ENCODE data around the gene SMARCA2. TPM values are rescaled to one million over a fixed set of nuclear protein-coding genes. Genes with fewer than 3 reads are reported as not detected.
A peak's percentile ranks its signal among the peaks of the same experiment; 100 is the strongest.

Gene SMARCA2
- total RNA-seq, 1 donor from 2014 or later: 31.6 TPM

DNA sequence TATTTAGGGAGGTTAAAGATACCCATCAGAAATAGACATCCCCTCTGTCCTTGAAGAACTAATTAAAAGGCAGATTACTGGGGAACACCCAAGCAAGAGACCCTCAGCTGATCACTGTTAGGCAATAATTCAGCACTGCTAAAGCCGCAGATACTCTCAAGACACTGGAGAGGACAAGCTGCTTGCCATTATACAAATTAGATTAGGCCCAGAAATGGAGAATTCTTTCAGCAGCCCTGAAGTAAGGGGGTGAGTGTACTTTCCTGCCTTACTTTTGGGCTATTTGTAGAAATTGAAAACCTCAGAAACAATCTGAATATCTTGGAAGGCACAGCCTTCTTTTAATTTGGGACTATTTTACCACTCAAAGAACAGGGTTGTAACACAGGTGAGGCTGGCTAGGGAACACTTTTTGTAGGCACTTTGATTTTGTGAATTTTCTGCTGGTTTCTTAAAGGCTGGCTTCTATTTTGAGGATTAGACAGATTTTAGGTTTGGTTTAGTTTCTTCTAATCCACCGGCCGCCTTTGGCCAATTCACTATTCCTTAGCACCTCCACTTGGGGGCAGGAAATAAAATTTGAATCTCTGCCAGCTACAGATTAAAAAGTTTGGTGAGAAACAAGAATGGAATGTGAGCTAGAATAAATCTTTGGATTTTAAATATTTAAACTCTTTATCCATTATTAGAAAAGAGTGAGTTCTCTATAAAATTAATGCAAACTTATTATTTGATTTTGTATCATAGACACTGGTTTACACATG, 106.0 kb downstream of the SMARCA2 start:
- H3K4me3 ChIP-seq (ENCODE audit: low read depth, low read length): no peak overlapping the region
- no peak for DNase-seq (ENCODE audit: low read depth)
- TF ChIP-seq, protein P1, sequence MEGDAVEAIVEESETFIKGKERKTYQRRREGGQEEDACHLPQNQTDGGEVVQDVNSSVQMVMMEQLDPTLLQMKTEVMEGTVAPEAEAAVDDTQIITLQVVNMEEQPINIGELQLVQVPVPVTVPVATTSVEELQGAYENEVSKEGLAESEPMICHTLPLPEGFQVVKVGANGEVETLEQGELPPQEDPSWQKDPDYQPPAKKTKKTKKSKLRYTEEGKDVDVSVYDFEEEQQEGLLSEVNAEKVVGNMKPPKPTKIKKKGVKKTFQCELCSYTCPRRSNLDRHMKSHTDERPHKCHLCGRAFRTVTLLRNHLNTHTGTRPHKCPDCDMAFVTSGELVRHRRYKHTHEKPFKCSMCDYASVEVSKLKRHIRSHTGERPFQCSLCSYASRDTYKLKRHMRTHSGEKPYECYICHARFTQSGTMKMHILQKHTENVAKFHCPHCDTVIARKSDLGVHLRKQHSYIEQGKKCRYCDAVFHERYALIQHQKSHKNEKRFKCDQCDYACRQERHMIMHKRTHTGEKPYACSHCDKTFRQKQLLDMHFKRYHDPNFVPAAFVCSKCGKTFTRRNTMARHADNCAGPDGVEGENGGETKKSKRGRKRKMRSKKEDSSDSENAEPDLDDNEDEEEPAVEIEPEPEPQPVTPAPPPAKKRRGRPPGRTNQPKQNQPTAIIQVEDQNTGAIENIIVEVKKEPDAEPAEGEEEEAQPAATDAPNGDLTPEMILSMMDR (conservative IDR thresholded peaks at IDR 0.05; ENCODE audit: low read depth, low read length): peak; percentile 15

DNA sequence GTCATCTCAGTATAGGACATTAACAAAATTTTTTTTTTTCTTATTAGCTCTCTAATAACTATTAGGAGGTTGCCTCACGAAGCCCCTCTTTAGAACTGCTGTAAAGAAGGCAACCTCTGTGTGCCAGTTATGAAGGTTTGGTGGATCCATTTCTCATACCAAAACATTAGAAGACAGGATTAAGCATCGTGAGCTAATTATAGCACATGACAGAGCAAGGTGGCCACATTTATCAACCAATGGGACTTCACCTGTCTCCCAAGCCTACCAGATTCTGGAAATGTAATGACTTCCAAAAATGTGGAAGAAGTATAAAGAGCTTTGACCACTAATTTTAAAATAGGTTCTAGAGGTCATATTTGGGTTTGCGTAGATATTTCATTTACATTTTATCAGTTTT, 107.2 kb downstream of the SMARCA2 start:
- no peak overlapping the region for H3K4me3 ChIP-seq (ENCODE audit: low read depth, low read length)
- no peak for DNase-seq (ENCODE audit: low read depth)
- TF ChIP-seq, protein P1 (conservative IDR thresholded peaks at IDR 0.05; ENCODE audit: low read depth, low read length): no peak

DNA sequence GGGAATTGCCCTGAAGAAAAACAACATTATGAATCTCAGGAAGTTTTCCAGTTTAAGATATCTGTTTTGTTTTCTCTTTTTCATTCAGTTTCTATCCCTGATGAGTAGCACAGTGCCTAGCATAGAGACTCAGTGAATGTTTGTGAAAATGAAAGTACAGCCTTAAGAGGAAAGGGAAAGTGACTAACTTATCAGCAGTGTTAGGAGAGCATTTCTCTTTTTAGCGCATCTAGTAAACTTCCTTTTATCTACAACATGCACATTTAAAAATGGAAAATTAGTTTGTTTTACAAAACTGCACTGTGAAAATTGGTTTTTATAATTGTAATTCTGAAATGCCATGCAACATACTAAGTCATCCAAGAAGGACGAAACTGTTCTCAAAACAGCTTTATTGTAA, 110.8 kb downstream of the SMARCA2 start:
- DNase-seq (ENCODE audit: low read depth): no peak
- TF ChIP-seq, protein P1 (conservative IDR thresholded peaks at IDR 0.05; ENCODE audit: low read depth, low read length): no peak
- H3K4me3 ChIP-seq (ENCODE audit: low read depth, low read length): no peak overlapping the region

DNA sequence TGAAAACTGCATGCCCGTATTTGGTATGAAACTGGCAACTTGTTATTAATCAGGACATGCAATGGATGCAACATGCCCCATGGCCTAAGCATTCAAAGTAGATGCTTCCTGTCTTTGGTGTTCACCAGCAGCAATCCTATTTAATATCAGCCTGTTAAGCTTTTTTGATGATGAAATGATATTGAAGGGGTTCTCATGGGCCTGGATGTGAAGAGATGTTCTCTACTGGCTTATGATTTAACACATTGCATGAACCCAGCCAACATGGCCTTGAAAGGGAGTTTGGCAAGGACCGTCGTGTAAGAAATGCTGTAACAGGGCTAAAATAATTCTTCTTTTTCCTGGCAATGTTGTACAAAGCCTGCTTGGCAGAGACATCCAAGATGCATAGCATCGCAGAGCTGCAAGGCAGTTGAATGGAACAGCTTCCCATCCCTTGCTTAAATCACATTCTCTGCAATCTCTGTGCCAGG, 111.2 kb downstream of the SMARCA2 start:
- DNase-seq (ENCODE audit: low read depth): no peak
- TF ChIP-seq, protein P1 (conservative IDR thresholded peaks at IDR 0.05; ENCODE audit: low read depth, low read length): no peak
- no peak overlapping the region for H3K4me3 ChIP-seq (ENCODE audit: low read depth, low read length)

DNA sequence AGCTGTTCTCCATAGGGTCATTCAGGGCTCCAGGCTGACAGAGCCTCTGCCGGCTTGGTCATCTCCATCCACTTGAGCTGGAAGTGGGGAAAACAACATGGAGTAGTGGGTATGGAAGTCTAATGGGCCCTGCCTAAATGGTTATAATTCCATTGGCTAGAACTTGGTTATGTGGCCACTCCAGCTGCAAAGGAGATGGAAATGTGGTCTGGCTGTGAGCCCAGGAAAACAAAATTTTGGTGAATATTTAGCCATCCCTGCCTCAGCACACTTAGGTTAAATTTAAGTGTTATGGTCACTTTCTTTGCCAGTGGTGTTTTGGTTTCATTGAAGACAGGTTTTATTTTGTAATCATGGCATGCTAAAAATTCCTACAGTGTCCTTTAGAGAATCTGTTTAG, 112.3 kb downstream of the SMARCA2 start:
- TF ChIP-seq, protein P1 (conservative IDR thresholded peaks at IDR 0.05; ENCODE audit: low read depth, low read length): no peak
- peak; percentile 6 for DNase-seq (ENCODE audit: low read depth)
- H3K4me3 ChIP-seq (ENCODE audit: low read depth, low read length): no peak overlapping the region

DNA sequence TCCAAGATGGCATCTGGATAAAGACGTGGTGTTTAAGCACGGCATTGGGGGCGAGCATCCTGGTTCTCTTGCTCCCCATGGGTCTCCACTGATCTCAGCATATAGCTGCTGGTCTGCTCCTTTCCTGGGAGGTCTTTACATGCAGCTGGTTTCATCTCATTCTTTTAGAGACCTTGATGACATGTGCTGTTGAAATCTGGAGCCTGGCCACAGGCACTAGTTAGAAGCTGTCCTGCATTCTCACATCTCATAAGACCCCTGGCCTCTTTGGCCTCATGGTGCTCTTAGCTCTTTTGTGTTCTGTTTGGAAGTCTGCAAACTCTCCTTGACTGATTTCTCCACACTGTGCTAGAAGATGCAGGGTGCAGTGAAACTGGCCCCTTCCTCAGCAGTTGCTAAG, 113.0 kb downstream of the SMARCA2 start:
- TF ChIP-seq, protein P1 (conservative IDR thresholded peaks at IDR 0.05; ENCODE audit: low read depth, low read length): no peak
- no peak for DNase-seq (ENCODE audit: low read depth)
- H3K4me3 ChIP-seq (ENCODE audit: low read depth, low read length): no peak overlapping the region

DNA sequence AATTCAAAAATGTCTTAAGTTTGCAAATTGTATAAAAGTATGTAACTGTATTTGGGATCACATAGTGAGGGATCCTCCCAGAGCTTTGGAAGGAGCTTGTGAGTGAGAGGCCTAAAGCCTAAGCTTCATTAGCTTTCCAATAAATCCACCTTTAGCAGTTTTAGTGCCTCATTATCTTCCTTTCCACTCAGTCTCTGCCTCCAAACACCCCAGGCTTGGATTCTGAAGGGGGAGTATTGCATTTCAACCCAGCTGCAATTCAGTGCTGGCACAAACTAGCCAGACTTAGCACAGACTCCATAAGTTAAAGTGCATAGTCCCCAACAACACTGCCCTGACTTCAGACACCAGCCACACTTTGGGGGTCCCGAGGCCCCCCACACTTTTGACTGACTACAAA, 113.5 kb downstream of the SMARCA2 start:
- TF ChIP-seq, protein P1 (conservative IDR thresholded peaks at IDR 0.05; ENCODE audit: low read depth, low read length): no peak
- H3K4me3 ChIP-seq (ENCODE audit: low read depth, low read length): no peak overlapping the region
- no peak for DNase-seq (ENCODE audit: low read depth)
